22Rv1 (cell line): ENCODE measurements around the gene VILL.

Source experiments
- CTCF ChIP-seq: fragments of 450-650 bp; IDR thresholded peaks from 2 replicates; pipeline ENCODE4 v1.5.1; 2017; ENCODE audit warnings: mild to moderate bottlenecking
- ZFX ChIP-seq: fragments of 450-650 bp; IDR thresholded peaks from 2 replicates; pipeline ENCODE4 v1.6.1; 2017; ENCODE audit warnings: antibody characterized with exemption, borderline replicate concordance

- TF ChIP-seq CTCF (no peak), ZFX (no peak)
Observed at GRCh38 chr3:38043486-38043885, 52.9 kb downstream of the VILL start.
